ENCODE results near the gene EYS. TPM values are rescaled to one million over a fixed set of nuclear protein-coding genes. Genes with fewer than 3 reads are reported as not detected.
"Not testable (repeated sequence)": the region's sequence is repeated elsewhere in the genome, so short reads cannot be mapped to it uniquely, and the experiment has no call there.

EYS gene
- total RNA-seq, 1 donor from 2014 or later = not detected

- DNase-seq (ENCODE audit: low read depth) = no peak
Observed at GRCh38 chr6:65468307-65468706, 238.7 kb downstream of the EYS start.

- no peak for DNase-seq (ENCODE audit: low read depth)
Observed at GRCh38 chr6:65461121-65461520, 245.9 kb downstream of the EYS start.

GRCh38 chr6:65452333-65452732, 254.7 kb downstream of the EYS start:
- no peak for DNase-seq (ENCODE audit: low read depth)

- DNase-seq (ENCODE audit: low read depth) = no peak
Observed at GRCh38 chr6:65450451-65450850, 256.6 kb downstream of the EYS start.

GRCh38 chr6:65449926-65450325, 257.1 kb downstream of the EYS start:
- DNase-seq (ENCODE audit: low read depth) = no peak

GRCh38 chr6:65448866-65449265, 258.2 kb downstream of the EYS start:
- DNase-seq (ENCODE audit: low read depth) = no peak

GRCh38 chr6:65436281-65436680, 270.7 kb downstream of the EYS start:
- no peak for DNase-seq (ENCODE audit: low read depth)

GRCh38 chr6:65416621-65417020, 290.4 kb downstream of the EYS start:
- DNase-seq (ENCODE audit: low read depth) = no peak

GRCh38 chr6:65410309-65410708, 296.7 kb downstream of the EYS start:
- no peak for DNase-seq (ENCODE audit: low read depth)

- no peak for DNase-seq (ENCODE audit: low read depth)
Observed at GRCh38 chr6:65402564-65402963, 304.5 kb downstream of the EYS start.

- no peak for DNase-seq (ENCODE audit: low read depth)
Observed at GRCh38 chr6:65399355-65400084, 307.5 kb downstream of the EYS start.

- DNase-seq (ENCODE audit: low read depth) = no peak
Observed at GRCh38 chr6:65398851-65399250, 308.2 kb downstream of the EYS start.

- no peak for DNase-seq (ENCODE audit: low read depth)
Observed at GRCh38 chr6:65350530-65350929, 356.5 kb downstream of the EYS start.

- DNase-seq (ENCODE audit: low read depth) = not testable (repeated sequence)
Observed at GRCh38 chr6:65302655-65303054, 404.4 kb downstream of the EYS start.

- DNase-seq (ENCODE audit: low read depth) = no peak
Observed at GRCh38 chr6:65299236-65299635, 407.8 kb downstream of the EYS start.

GRCh38 chr6:65295812-65296211, 411.2 kb downstream of the EYS start:
- DNase-seq (ENCODE audit: low read depth) = no peak

GRCh38 chr6:65289491-65289890, 417.5 kb downstream of the EYS start:
- DNase-seq (ENCODE audit: low read depth) = no peak

GRCh38 chr6:65285275-65285674, 421.8 kb downstream of the EYS start:
- DNase-seq (ENCODE audit: low read depth) = no peak

GRCh38 chr6:65280060-65280459, 427.0 kb downstream of the EYS start:
- DNase-seq (ENCODE audit: low read depth) = no peak

GRCh38 chr6:65262241-65262640, 444.8 kb downstream of the EYS start:
- DNase-seq (ENCODE audit: low read depth) = no peak

- no peak for DNase-seq (ENCODE audit: low read depth)
Observed at GRCh38 chr6:65259982-65260381, 447.0 kb downstream of the EYS start.

- DNase-seq (ENCODE audit: low read depth) = no peak
Observed at GRCh38 chr6:65259059-65259458, 448.0 kb downstream of the EYS start.

GRCh38 chr6:65253041-65253440, 454.0 kb downstream of the EYS start:
- DNase-seq (ENCODE audit: low read depth) = no peak

Data from myocyte (in vitro differentiated cells).